ENCODE data around the gene TP53I13. TPM values are rescaled to one million over a fixed set of nuclear protein-coding genes. Genes with fewer than 3 reads are reported as not detected.

Gene TP53I13
- total RNA-seq, 1 donor from 2014 or later, result 71.8 TPM

DNA sequence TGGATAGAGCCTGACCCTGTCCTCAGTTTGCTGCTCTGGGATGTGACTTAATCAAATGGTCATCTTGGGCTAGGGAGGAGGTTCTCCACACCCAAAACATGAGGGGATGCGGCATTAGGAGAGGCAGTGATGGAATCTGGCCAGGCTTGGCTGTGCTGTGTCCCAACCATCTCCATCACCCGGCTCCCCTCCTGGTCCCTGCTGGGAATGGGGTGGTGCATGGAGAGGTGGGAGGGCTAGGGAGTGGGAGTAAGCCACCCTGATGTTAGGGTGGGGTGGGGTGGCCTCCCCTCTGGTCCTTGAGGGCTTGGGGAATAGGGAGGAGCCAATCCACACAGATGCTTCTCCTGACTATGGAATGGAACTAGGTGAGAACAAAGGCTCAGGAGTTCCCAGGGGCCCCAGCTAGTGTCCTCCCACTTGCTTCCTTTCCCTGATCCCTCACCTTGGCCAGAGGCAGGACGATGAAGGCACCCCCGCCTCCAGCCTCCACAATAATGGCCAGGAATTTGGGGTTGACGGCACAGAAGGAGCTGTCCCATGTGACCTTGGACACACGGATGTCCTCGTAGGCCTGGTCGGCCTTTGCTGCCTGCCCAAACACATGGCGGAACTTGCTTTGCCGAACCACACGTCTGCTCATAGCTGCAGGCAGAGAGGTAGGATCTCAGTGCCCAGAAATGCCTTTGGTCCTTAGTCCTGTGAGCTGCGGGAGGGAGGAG, 52.4 kb downstream of the TP53I13 start:
- Mint-ChIP-seq H3K36me3 (ENCODE audit: low read depth) (peaks cover 3% of the 10 kb centered on the region), H3K27ac (no peak overlapping the region), H3K4me3 (peak overlapping the region; percentile 69), H3K9me3 (no peaks in the 10 kb centered on the region), H3K4me1 (ENCODE audit: low read depth) (peaks cover 52% of the 10 kb centered on the region), H3K27me3 (ENCODE audit: insufficient read depth) (peaks cover 6% of the 10 kb centered on the region)
- no peak for DNase-seq (ENCODE audit: low spot score)
- intact Hi-C loops (cut with micrococcal nuclease), result no loop called here

DNA sequence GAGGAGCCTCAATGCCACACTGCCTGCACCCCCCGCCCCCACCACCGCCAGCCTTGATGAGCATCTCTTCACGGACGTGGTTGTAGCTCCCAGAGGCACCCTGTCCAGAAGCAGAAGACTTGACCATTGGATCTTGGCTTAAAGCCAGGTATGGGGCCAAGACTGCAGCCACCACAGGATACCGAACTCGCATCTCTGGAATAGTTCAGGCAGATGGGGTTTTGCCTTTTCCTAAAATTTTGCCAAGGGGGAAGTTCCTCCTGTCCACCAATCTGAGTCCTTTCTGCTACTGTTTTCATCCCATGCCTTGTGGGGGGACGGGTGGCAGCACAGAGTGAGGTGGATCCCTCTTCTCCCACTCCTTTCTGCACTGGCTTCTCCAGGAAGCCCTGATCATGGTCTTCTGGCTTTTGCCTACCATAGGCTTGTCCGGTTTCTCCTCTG, 53.3 kb downstream of the TP53I13 start:
- Mint-ChIP-seq H3K4me1 (ENCODE audit: low read depth) (peaks cover 46% of the 10 kb centered on the region), H3K27me3 (ENCODE audit: insufficient read depth) (peaks cover 4% of the 10 kb centered on the region), H3K4me3 (peak overlapping the region; percentile 69), H3K36me3 (ENCODE audit: low read depth) (peaks cover 5% of the 10 kb centered on the region), H3K27ac (no peak overlapping the region), H3K9me3 (no peaks in the 10 kb centered on the region)
- no peak for DNase-seq (ENCODE audit: low spot score)
- intact Hi-C loops (cut with micrococcal nuclease), result loop anchor here (1.0 to 2.0 kb wide), 4 partner anchors 17 to 158 kb away; no protein-coding TSS in a partner anchor

Other genes starting within 250 kb of the TP53I13 start
- 45.9 and 46.9 TPM in 2 replicates for gene TAOK1, start 178.3 kb upstream of the TP53I13 start, total RNA-seq
- gene ABHD15, start 1.7 kb upstream of the TP53I13 start, total RNA-seq, result 18.5 and 19.5 TPM in 2 replicates
- gene GIT1, start 20.9 kb downstream of the TP53I13 start, total RNA-seq, result 81.0 and 87.5 TPM in 2 replicates
- gene ANKRD13B, start 24.4 kb downstream of the TP53I13 start, total RNA-seq, result 45.8 and 46.2 TPM in 2 replicates
- gene CORO6, start 54.2 kb downstream of the TP53I13 start, total RNA-seq, result 5.1 and 6.4 TPM in 2 replicates

All from activated T-helper 1 cell treated with anti-CD3 and anti-CD28 coated beads, Interleukin-12 subunit alpha, Interleukin-12 subunit beta, Interleukin-2, Interleukin-4 antibody, amounts not matched to agents 30 ng/mL and 10 ng/mL and 1 ng/mL, durations not matched to agents 14 hours and 24 hours and 36 hours (primary cell).